ENCODE measurements around the gene MAN1B1.
A peak's percentile ranks its signal among the peaks of the same experiment; 100 is the strongest.

Gene MAN1B1

DNA sequence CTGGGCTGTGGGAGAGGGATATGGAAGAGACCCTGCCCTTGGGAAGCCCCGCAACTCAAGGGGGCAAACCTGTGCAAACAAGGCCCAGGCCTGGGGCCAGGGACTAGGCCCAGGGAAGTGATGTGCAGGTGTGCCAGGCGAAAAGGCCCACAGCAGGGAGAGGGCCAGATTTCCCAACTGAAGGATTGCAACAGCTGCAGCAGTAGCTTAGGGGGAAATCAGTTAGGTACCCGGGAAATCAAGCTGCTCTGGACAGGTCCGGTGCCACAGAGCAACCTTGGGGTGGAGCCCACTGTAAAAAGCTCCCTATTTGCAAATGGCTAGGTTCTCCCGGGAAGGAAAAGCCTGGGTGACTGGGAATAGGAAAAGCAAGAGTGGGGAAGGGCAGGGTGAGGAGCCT is 62.6 kb downstream of the MAN1B1 start:
- Histone ChIP-seq H3K4me1 (ENCODE audit: low read length) (no peaks in the 10 kb centered on the region), H3K9me2 (replicated peaks; ENCODE audit: insufficient read depth, low read length) (no peaks in the 10 kb centered on the region), H3K27ac (ENCODE audit: low read length) (no peak overlapping the region), H4K20me1 (ENCODE audit: insufficient read depth, low read length) (no peaks in the 10 kb centered on the region), H3K4me2 (ENCODE audit: low read depth, low read length) (no peak overlapping the region), H3K4me3 (ENCODE audit: low read length) (no peak overlapping the region), H3K27me3 (replicated peaks; ENCODE audit: insufficient read depth, low read length) (peaks cover 14% of the 10 kb centered on the region), H2AFZ (ENCODE audit: low read length) (no peak overlapping the region), H3K9me3 (replicated peaks; ENCODE audit: insufficient read depth, low read length) (no peaks in the 10 kb centered on the region), H3K36me3 (replicated peaks; ENCODE audit: insufficient read depth, low read length) (no peaks in the 10 kb centered on the region), H3K79me2 (ENCODE audit: low read length) (no peaks in the 10 kb centered on the region), H3K9ac (ENCODE audit: low read length) (no peak overlapping the region), H3F3A (ENCODE audit: insufficient read depth, low read length) (peaks cover 13% of the 10 kb centered on the region; the same call in 1 of the 2 replicates)
- peak; percentile 3 for DNase-seq
- TF ChIP-seq EZH2phosphoT487 (IDR thresholded peaks at IDR 0.05; ENCODE audit: low read length) (no peak), EZH2 (optimal IDR thresholded peaks at IDR 0.05; ENCODE audit: low read depth, low read length) (no peak)
- TF ChIP-seq, protein P1, sequence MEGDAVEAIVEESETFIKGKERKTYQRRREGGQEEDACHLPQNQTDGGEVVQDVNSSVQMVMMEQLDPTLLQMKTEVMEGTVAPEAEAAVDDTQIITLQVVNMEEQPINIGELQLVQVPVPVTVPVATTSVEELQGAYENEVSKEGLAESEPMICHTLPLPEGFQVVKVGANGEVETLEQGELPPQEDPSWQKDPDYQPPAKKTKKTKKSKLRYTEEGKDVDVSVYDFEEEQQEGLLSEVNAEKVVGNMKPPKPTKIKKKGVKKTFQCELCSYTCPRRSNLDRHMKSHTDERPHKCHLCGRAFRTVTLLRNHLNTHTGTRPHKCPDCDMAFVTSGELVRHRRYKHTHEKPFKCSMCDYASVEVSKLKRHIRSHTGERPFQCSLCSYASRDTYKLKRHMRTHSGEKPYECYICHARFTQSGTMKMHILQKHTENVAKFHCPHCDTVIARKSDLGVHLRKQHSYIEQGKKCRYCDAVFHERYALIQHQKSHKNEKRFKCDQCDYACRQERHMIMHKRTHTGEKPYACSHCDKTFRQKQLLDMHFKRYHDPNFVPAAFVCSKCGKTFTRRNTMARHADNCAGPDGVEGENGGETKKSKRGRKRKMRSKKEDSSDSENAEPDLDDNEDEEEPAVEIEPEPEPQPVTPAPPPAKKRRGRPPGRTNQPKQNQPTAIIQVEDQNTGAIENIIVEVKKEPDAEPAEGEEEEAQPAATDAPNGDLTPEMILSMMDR (IDR thresholded peaks at IDR 0.05; ENCODE audit: low read length): no peak

DNA sequence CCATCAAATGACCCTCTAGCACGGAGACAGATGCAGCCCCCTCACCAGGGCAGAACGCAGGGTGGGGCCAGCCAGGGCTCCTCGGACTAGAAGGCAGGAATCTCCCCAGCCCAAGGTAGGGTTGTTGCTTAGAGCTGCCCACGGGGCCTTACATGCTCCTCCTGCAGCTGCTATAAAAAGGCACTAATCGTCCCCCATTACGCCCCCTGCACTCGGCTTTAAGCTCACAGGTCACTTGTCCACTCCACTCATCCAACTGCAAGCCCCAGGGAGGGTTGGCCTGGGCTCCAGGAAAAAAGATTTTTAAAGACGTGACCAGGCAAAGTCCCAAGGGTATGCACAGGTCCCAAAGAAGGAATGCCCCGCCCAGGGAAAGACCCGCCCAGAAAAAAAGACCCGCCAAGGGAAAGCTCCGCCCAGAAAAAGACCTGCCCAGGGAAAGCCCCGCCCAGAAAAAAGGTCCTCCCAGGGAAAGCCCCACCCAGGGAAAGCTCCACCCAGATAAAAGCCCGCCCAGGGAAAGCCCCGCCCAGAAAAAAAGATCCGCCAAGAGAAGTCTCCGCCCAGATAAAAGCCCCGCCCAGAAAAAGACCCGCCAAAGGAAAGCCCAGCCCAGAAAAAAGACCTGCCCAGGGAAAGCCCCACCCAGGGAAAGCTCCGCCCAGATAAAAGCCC is 63.3 kb downstream of the MAN1B1 start:
- H4K20me1 ChIP-seq (ENCODE audit: insufficient read depth, low read length): no peaks in the 10 kb centered on the region
- peak overlapping the region; percentile 46; the same call in 1 of the 2 replicates for H2AFZ ChIP-seq (ENCODE audit: low read length)
- no peaks in the 10 kb centered on the region for H3K9me2 ChIP-seq (replicated peaks; ENCODE audit: insufficient read depth, low read length)
- no peaks in the 10 kb centered on the region for H3K4me1 ChIP-seq (ENCODE audit: low read length)
- H3K79me2 ChIP-seq (ENCODE audit: low read length): no peaks in the 10 kb centered on the region
- H3K9me3 ChIP-seq (replicated peaks; ENCODE audit: insufficient read depth, low read length): no peaks in the 10 kb centered on the region
- no peak overlapping the region for H3K27ac ChIP-seq (ENCODE audit: low read length)
- H3K4me3 ChIP-seq (ENCODE audit: low read length): 0 out of 2 replicates have a peak overlapping the region, but pooled peaks have one; percentile 19
- no peaks in the 10 kb centered on the region for H3K36me3 ChIP-seq (replicated peaks; ENCODE audit: insufficient read depth, low read length)
- peaks cover 13% of the 10 kb centered on the region; the same call in 1 of the 2 replicates for H3F3A ChIP-seq (ENCODE audit: insufficient read depth, low read length)
- H3K9ac ChIP-seq (ENCODE audit: low read length): no peak overlapping the region
- peak; percentile 23 for DNase-seq
- TF ChIP-seq, protein P1 (IDR thresholded peaks at IDR 0.05; ENCODE audit: low read length): no peak
- TF ChIP-seq EZH2phosphoT487 (IDR thresholded peaks at IDR 0.05; ENCODE audit: low read length) (no peak), EZH2 (optimal IDR thresholded peaks at IDR 0.05; ENCODE audit: low read depth, low read length) (no peak)
- H3K27me3 ChIP-seq (replicated peaks; ENCODE audit: insufficient read depth, low read length): peaks cover 19% of the 10 kb centered on the region
- H3K4me2 ChIP-seq (ENCODE audit: low read depth, low read length): peak overlapping the region; percentile 54; the same call in 1 of the 2 replicates

DNA sequence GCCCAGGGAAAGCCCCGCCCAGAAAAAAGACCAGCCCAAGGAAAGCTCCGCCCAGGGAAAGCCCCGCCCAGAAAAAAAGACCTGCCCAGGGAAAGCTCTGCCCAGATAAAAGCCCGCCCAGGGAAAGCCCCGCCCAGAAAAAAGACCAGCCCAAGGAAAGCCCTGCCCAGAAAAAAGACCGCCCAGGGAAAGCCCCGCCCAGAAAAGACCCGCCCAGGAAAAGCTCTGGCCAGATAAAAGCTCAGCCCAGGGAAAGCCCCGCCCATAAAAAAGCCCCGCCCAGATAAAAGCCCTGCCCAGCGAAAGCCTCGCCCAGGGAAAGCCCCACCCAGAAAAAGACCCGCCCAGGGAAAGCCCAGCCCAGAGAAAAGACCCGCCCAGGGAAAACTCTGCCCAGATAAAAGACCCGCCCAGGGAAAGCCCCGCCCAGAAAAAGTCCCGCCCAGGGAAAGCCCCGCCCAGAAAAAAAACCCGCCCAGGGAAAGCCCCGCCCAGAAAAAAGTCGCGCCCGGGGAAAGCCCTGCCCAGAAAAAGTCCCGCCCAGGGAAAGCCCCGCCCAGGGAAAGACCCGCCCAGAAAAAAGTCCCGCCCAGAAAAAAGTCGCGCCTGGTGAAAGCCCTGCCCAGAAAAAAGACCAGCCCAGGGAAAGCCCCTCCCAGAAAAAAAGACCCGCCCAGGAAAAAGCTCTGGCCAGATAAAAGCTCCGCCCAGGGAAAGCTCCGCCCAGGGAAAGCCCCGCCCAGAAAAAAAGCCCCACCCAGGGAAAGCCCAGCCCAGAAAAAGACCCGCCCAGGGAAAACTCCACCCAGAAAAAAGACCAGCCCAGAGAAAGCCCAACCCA is 64.1 kb downstream of the MAN1B1 start:
- no peaks in the 10 kb centered on the region for H3K79me2 ChIP-seq (ENCODE audit: low read length)
- no peaks in the 10 kb centered on the region for H3K9me2 ChIP-seq (replicated peaks; ENCODE audit: insufficient read depth, low read length)
- no peak overlapping the region for H3K27ac ChIP-seq (ENCODE audit: low read length)
- no peaks in the 10 kb centered on the region for H3K36me3 ChIP-seq (replicated peaks; ENCODE audit: insufficient read depth, low read length)
- H3K9ac ChIP-seq (ENCODE audit: low read length): no peak overlapping the region
- H3K27me3 ChIP-seq (replicated peaks; ENCODE audit: insufficient read depth, low read length): peaks cover 24% of the 10 kb centered on the region
- TF ChIP-seq EZH2 (optimal IDR thresholded peaks at IDR 0.05; ENCODE audit: low read depth, low read length) (no peak), EZH2phosphoT487 (IDR thresholded peaks at IDR 0.05; ENCODE audit: low read length) (no peak)
- TF ChIP-seq, protein P1 (IDR thresholded peaks at IDR 0.05; ENCODE audit: low read length): no peak
- H3K4me1 ChIP-seq (ENCODE audit: low read length): no peaks in the 10 kb centered on the region
- no peak overlapping the region for H3K4me3 ChIP-seq (ENCODE audit: low read length)
- H3K9me3 ChIP-seq (replicated peaks; ENCODE audit: insufficient read depth, low read length): no peaks in the 10 kb centered on the region
- no peaks in the 10 kb centered on the region for H4K20me1 ChIP-seq (ENCODE audit: insufficient read depth, low read length)
- peak overlapping the region; percentile 52; the same call in 1 of the 2 replicates for H3K4me2 ChIP-seq (ENCODE audit: low read depth, low read length)
- peaks cover 13% of the 10 kb centered on the region; the same call in 1 of the 2 replicates for H3F3A ChIP-seq (ENCODE audit: insufficient read depth, low read length)
- no peak overlapping the region for H2AFZ ChIP-seq (ENCODE audit: low read length)
- DNase-seq: peak; percentile 90

Measured in MM.1S (cell line).